Measurements from ENCODE around the gene NPTN.
"Not testable (repeated sequence)": the region's sequence is repeated elsewhere in the genome, so short reads cannot be mapped to it uniquely, and the experiment has no call there.

GRCh38 chr15:73548925-73549324, 84.3 kb downstream of the NPTN start:
- TF ChIP-seq CTCF, POLR2A (IDR thresholded peaks at IDR 0.05): not testable (repeated sequence)

Measured in adrenal gland (tissue), 5 donors.